H9 (cell line): ENCODE results near the gene EIF4E3. TPM values are rescaled to one million over a fixed set of nuclear protein-coding genes. Genes with fewer than 3 reads are reported as not detected.

Source experiments
- DNase-seq: peaks from one replicate; pipeline ENCODE4 v3.0.0-alpha.2; 2017
- H2AFZ ChIP-seq: one replicate; pipeline ENCODE4 v1.6.1; 2013; ENCODE audit warnings: mild to moderate bottlenecking, low read length, control low read depth, moderate library complexity
- H2AK5ac ChIP-seq: 2 replicates; pipeline ENCODE4 v1.6.1; 2013; ENCODE audit warnings: low read length, control low read depth, mixed read lengths; ENCODE audit not compliant: insufficient read length
- H2BK120ac ChIP-seq: one replicate; pipeline ENCODE4 v1.6.1; 2013; ENCODE audit warnings: low read depth, mild to moderate bottlenecking, low read length, control low read depth, inconsistent platforms; ENCODE audit not compliant: poor library complexity, severe bottlenecking
- H2BK12ac ChIP-seq: 2 replicates; pipeline ENCODE4 v1.6.1; 2013; ENCODE audit warnings: low read length, control low read depth, mixed read lengths, low read depth; ENCODE audit not compliant: insufficient read length
- H2BK15ac ChIP-seq: 2 replicates; pipeline ENCODE4 v1.6.1; 2013; ENCODE audit warnings: low read depth, low read length, control low read depth
- H2BK20ac ChIP-seq: one replicate; pipeline ENCODE4 v1.6.1; 2013; ENCODE audit warnings: low read depth, mild to moderate bottlenecking, low read length, control low read depth, inconsistent platforms; ENCODE audit not compliant: poor library complexity, severe bottlenecking
- H2BK5ac ChIP-seq: 2 replicates; pipeline ENCODE4 v1.6.1; 2013; ENCODE audit warnings: low read length, control low read depth, mixed read lengths; ENCODE audit not compliant: insufficient read length
- H3K14ac ChIP-seq: 2 replicates; pipeline ENCODE4 v1.6.1; 2013; ENCODE audit warnings: low read length, control low read depth; ENCODE audit not compliant: insufficient read depth
- H3K18ac ChIP-seq: 2 replicates; pipeline ENCODE4 v1.6.1; 2013; ENCODE audit warnings: low read depth, mild to moderate bottlenecking, mixed read lengths, low read length, control low read depth; ENCODE audit not compliant: insufficient read length
- H3K23ac ChIP-seq: 2 replicates; pipeline ENCODE4 v1.6.1; 2013; ENCODE audit warnings: low read length, control low read depth, mixed read lengths, low read depth; ENCODE audit not compliant: insufficient read length
- H3K23me2 ChIP-seq: 2 replicates; pipeline ENCODE4 v1.6.1; 2013; ENCODE audit warnings: low read depth, mild to moderate bottlenecking, mixed read lengths, low read length, control low read depth; ENCODE audit not compliant: insufficient read length, poor library complexity, severe bottlenecking
- H3K27ac ChIP-seq: 2 replicates; pipeline ENCODE4 v1.5.1; 2013; ENCODE audit warnings: low read length, control low read depth, mixed read lengths, low read depth; ENCODE audit not compliant: insufficient read length
- H3K27me3 ChIP-seq: 2 replicates; pipeline ENCODE4 v1.6.1; 2013; ENCODE audit warnings: low read length, control low read depth, inconsistent platforms; ENCODE audit not compliant: insufficient read depth
- H3K4ac ChIP-seq: 2 replicates; pipeline ENCODE4 v1.6.1; 2013; ENCODE audit warnings: low read depth, mild to moderate bottlenecking, control low read depth, inconsistent platforms, low read length, moderate library complexity
- H3K4me1 ChIP-seq: 2 replicates; pipeline ENCODE4 v1.6.1; 2013; ENCODE audit warnings: low read length, control low read depth, inconsistent platforms; ENCODE audit not compliant: insufficient read depth
- H3K4me2 ChIP-seq: 2 replicates; pipeline ENCODE4 v1.6.1; 2013; ENCODE audit warnings: low read length, control low read depth, mixed read lengths; ENCODE audit not compliant: insufficient read length, insufficient read depth
- H3K56ac ChIP-seq: 2 replicates; pipeline ENCODE4 v1.6.1; 2013; ENCODE audit warnings: low read depth, mild to moderate bottlenecking, mixed read lengths, low read length, control low read depth; ENCODE audit not compliant: insufficient read length
- H3K79me1 ChIP-seq: 2 replicates; pipeline ENCODE4 v1.6.1; 2013; ENCODE audit warnings: low read depth, mild to moderate bottlenecking, moderate library complexity, low read length, control low read depth, inconsistent platforms; ENCODE audit not compliant: insufficient read depth, poor library complexity, severe bottlenecking
- H3K79me2 ChIP-seq: 2 replicates; pipeline ENCODE4 v1.6.1; 2013; ENCODE audit warnings: low read length, control low read depth, inconsistent platforms; ENCODE audit not compliant: insufficient read depth
- H3K9ac ChIP-seq: 2 replicates; pipeline ENCODE4 v1.6.1; 2013; ENCODE audit warnings: low read length, control low read depth, mixed read lengths; ENCODE audit not compliant: insufficient read length; ENCODE audit errors: extremely low read depth
- H3K9me3 ChIP-seq: one replicate; pipeline ENCODE4 v1.6.1; 2013; ENCODE audit warnings: low read depth, low read length, inconsistent platforms; ENCODE audit not compliant: control insufficient read depth
- H3T11ph ChIP-seq: one replicate; pipeline ENCODE4 v1.6.1; 2013; ENCODE audit warnings: mild to moderate bottlenecking, low read length, control low read depth, inconsistent platforms
- H4K20me1 ChIP-seq: one replicate; pipeline ENCODE4 v1.6.1; 2013; ENCODE audit not compliant: control insufficient read depth, insufficient read length, insufficient read depth
- H4K5ac ChIP-seq: 2 replicates; pipeline ENCODE4 v1.6.1; 2013; ENCODE audit warnings: low read depth, mild to moderate bottlenecking, mixed read lengths, low read length, control low read depth; ENCODE audit not compliant: insufficient read length
- H4K8ac ChIP-seq: replicated peaks from 2 replicates; pipeline ENCODE4 v1.6.1; 2013; ENCODE audit warnings: low read length, control low read depth, mixed read lengths, low read depth; ENCODE audit not compliant: insufficient read length
- H4K91ac ChIP-seq: 2 replicates; pipeline ENCODE4 v1.6.1; 2013; ENCODE audit warnings: low read depth, mild to moderate bottlenecking, moderate library complexity, mixed read lengths, low read length, control low read depth; ENCODE audit not compliant: insufficient read length
- H3K27ac Mint-ChIP-seq, 3 experiments: 2 replicates in 2 of 3; 3 replicates in 1 of 3; pipeline ENCODE4 v1.8.0; 2020 to 2021; ENCODE audit warnings: mixed read lengths in 3 of 3, mild to moderate bottlenecking in 1 of 3, moderate library complexity in 1 of 3
- H3K27me3 Mint-ChIP-seq: 2 replicates; pipeline ENCODE4 v1.8.0; 2021; ENCODE audit warnings: low read depth, mild to moderate bottlenecking, moderate library complexity, mixed read lengths
- H3K36me3 Mint-ChIP-seq, 3 experiments: 2 replicates in 2 of 3; 3 replicates in 1 of 3; pipeline ENCODE4 v1.8.0; 2020 to 2021; ENCODE audit warnings: low read depth in 3 of 3, mixed read lengths in 3 of 3; ENCODE audit not compliant: insufficient read depth in 1 of 3
- H3K4me1 Mint-ChIP-seq, 2 experiments: 2 replicates each; pipeline ENCODE4 v1.8.0; 2020; ENCODE audit warnings: mixed read lengths in 2 of 2
- H3K4me3 Mint-ChIP-seq, 2 experiments: 2 replicates in 1 of 2; 3 replicates in 1 of 2; pipeline ENCODE4 v1.8.0; 2020 to 2021; ENCODE audit warnings: mild to moderate bottlenecking in 2 of 2, mixed read lengths in 2 of 2, moderate library complexity in 1 of 2
- H3K9me3 Mint-ChIP-seq, 2 experiments: 2 replicates in 1 of 2; 3 replicates in 1 of 2; pipeline ENCODE4 v1.8.0; 2020; ENCODE audit warnings: mild to moderate bottlenecking in 2 of 2, mixed read lengths in 2 of 2, moderate library complexity in 1 of 2
- CTCF ChIP-seq: fragments of 200-600 bp; sonication (generic); conservative IDR thresholded peaks from 3 replicates; pipeline ENCODE4 v1.8.0; 2021; ENCODE audit warnings: antibody characterized with exemption, mild to moderate bottlenecking
- WGBS: extraction: QIAGEN DNeasy Blood & Tissue Kit; methylation state at CpG from one replicate; pipeline ENCODE4 v1.1.7; 2013; ENCODE audit warnings: missing lambda C conversion rate, low lambda C conversion rate, mixed read lengths; ENCODE audit not compliant: insufficient read length; ENCODE audit errors: extremely low coverage; 5-methylcytosine and 5-hydroxymethylcytosine counted together
- total RNA-seq: library from RNA; stranded (reverse); gene quantifications from 2 replicates; pipeline ENCODE4 v1.2.1, GENCODE V29; 2021

EIF4E3 gene
- total RNA-seq, 1 experiment from 2014 or later, result 12.9 TPM

GRCh38 chr3:71771126-71771525, 45.9 kb upstream of the EIF4E3 start:
- no CpG with 5 or more reads among the region's 5 CpGs for WGBS
- no peak overlapping the region for H3K27ac Mint-ChIP-seq

More at GRCh38 chr3:71771126-71771525, 45.9 kb upstream of the EIF4E3 start:
- H2BK5ac ChIP-seq, result no peak overlapping the region
- no peak overlapping the region for H3K4ac ChIP-seq
- H3K27ac ChIP-seq, result no peak overlapping the region
- no peak overlapping the region for H3K9ac ChIP-seq
- no peaks in the 10 kb centered on the region for H3K27me3 ChIP-seq
- no peak overlapping the region for H2BK120ac ChIP-seq
- H3K36me3 Mint-ChIP-seq, result no peaks in the 10 kb centered on the region
- no peak overlapping the region for H2BK20ac ChIP-seq
- H3K56ac ChIP-seq, result no peak overlapping the region
- no peak overlapping the region for H3K4me3 Mint-ChIP-seq
- H3K9me3 Mint-ChIP-seq, result no peaks in the 10 kb centered on the region
- TF ChIP-seq CTCF, result no peak
- peaks cover 2% of the 10 kb centered on the region for H3K27me3 Mint-ChIP-seq
- no peak overlapping the region for H4K5ac ChIP-seq
- no peak overlapping the region for H3K23ac ChIP-seq
- H3K14ac ChIP-seq, result no peak overlapping the region
- H4K91ac ChIP-seq, result no peak overlapping the region
- H2AFZ ChIP-seq, result no peak overlapping the region
- no peak overlapping the region for H2AK5ac ChIP-seq
- no peaks in the 10 kb centered on the region for H3K23me2 ChIP-seq
- no peaks in the 10 kb centered on the region for H4K20me1 ChIP-seq
- H3K4me1 ChIP-seq, result peaks cover 7% of the 10 kb centered on the region
- DNase-seq, result no peak
- H3K79me2 ChIP-seq, result no peaks in the 10 kb centered on the region
- no peak overlapping the region for H3K18ac ChIP-seq
- no peak overlapping the region for H3T11ph ChIP-seq
- H2BK12ac ChIP-seq, result no peak overlapping the region
- no peak overlapping the region for H2BK15ac ChIP-seq
- H3K4me1 Mint-ChIP-seq, result peaks cover 35 to 39% of the 10 kb centered on the region in 2 experiments
- no peaks in the 10 kb centered on the region for H3K9me3 ChIP-seq
- H4K8ac ChIP-seq, result no peak overlapping the region
- H3K79me1 ChIP-seq, result no peaks in the 10 kb centered on the region
- no peak overlapping the region for H3K4me2 ChIP-seq
